HepG2 (cell line): Measurements from ENCODE around the gene PRRT2. TPM values are rescaled to one million over a fixed set of nuclear protein-coding genes. Genes with fewer than 3 reads are reported as not detected.

Experiments
- ARHGAP35 ChIP-seq: sonication (generic); formaldehyde crosslinking; IDR thresholded peaks from 2 replicates; pipeline ENCODE4 v1.9.0; 2022; ENCODE audit warnings: mild to moderate bottlenecking, inconsistent platforms, moderate library complexity, missing genetic modification reagents, borderline replicate concordance
- ZNF326 ChIP-seq: sonication (generic); formaldehyde crosslinking; IDR thresholded peaks from 2 replicates; pipeline ENCODE4 v1.4.0; 2020; ENCODE audit warnings: missing genetic modification reagents, borderline replicate concordance
- ZNF441 ChIP-seq: sonication (generic); formaldehyde crosslinking; IDR thresholded peaks from 2 replicates; pipeline ENCODE4 v1.7.0; 2021; ENCODE audit warnings: missing genetic modification reagents, borderline replicate concordance
- ZNF484 ChIP-seq: sonication (generic); formaldehyde crosslinking; IDR thresholded peaks from 2 replicates; pipeline ENCODE4 v1.5.1; 2020; ENCODE audit warnings: mild to moderate bottlenecking, low read depth, missing genetic modification reagents, borderline replicate concordance
- ZNF850 ChIP-seq: sonication (generic); formaldehyde crosslinking; conservative IDR thresholded peaks from 2 replicates; pipeline ENCODE4 v1.9.0; 2021; ENCODE audit warnings: mild to moderate bottlenecking, missing genetic modification reagents
- polyA plus RNA-seq, 8 experiments: library from polyadenylated mRNA; depleted of rRNA in 3 of 8; stranded (reverse) in 7 of 8; unstranded in 1 of 8; fragments of >200 nt; fragmentation: Illumina TruSeq in 4 of 8; extraction: Trizol in 4 of 8; gene quantifications; 2 replicates each; pipeline versions ENCODE4 v1.2.1 to v1.2.3, GENCODE V29; 2011 to 2016; ENCODE audit warnings: low read depth in 4 of 8, missing spikeins in 1 of 8, mixed read lengths in 1 of 8; ENCODE audit not compliant: insufficient read depth in 1 of 8
- total RNA-seq, 5 experiments: library from RNA; depleted of rRNA; stranded (reverse); fragments of >200 nt; fragmentation: Illumina TruSeq; extraction: Trizol; gene quantifications; 2 replicates each; pipeline ENCODE4 v1.2.3, GENCODE V29; 2016; ENCODE audit warnings: low read depth in 1 of 5
- TF ChIP-seq, protein P1 (sequence below): sonication (generic); formaldehyde crosslinking; IDR thresholded peaks from 2 replicates; pipeline ENCODE4 v1.4.0; 2020; ENCODE audit warnings: mild to moderate bottlenecking, missing genetic modification reagents, borderline replicate concordance
- TF ChIP-seq, protein P2 (sequence below): IDR thresholded peaks from 2 replicates; pipeline ENCODE4 v1.6.1; 2016; ENCODE audit warnings: mild to moderate bottlenecking
- TF ChIP-seq, protein P3 (sequence below): sonication (generic); formaldehyde crosslinking; IDR thresholded peaks from 2 replicates; pipeline ENCODE4 v1.4.0; 2020; ENCODE audit warnings: mild to moderate bottlenecking, missing genetic modification reagents
- TF ChIP-seq, protein P4 (sequence below): sonication (generic); formaldehyde crosslinking; IDR thresholded peaks from 2 replicates; pipeline ENCODE4 v1.5.1; 2020; ENCODE audit warnings: mild to moderate bottlenecking, missing genetic modification reagents, moderate library complexity

Gene PRRT2
- total and polyA plus RNA-seq, 2 of the 13 experiments (the other 11 are each of a cell fraction or from before 2014, with no cell fraction given), result 0.51 to 1.1 TPM

DNA sequence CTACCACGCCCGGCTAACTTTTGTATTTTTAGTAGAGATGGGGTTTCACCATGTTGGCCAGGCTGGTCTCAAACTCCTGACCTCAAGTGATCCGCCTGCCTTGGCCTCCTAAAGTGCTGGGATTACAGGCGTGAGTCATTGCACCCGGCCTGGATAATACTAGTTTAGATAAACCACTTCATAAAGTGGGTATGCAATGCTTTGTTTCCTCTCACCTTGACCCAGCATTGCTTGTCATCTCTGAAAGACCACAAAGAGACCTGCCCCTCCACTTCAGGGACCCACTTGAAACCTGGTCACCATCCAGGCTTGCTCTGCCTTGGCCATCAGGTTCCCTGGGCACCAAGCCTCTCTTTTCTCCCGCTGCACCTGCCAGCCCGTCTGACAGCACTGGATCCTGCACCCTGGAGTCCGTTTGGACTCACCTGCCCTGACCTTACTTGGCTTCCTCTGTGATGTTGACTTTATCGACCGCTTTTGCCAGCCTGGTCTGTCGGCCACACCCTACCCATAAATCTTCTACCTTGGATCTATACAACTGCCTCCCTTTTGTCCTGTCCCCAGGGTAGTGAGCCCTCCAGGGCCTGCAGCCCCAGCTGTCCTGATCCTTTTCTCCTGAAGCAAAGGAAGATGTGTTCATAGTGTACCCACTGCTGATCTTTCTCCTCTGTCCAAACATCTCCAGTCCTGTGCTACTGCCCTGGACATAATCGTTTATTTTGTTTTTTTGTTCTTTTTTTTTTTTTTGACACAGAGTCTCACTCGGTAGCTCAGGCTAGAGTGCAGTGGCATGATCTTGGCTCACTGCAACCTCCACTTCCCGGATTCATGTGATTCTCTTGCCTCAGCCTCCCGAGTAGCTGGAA, 46.6 kb upstream of the PRRT2 start (continued):
- TF ChIP-seq, protein P1, sequence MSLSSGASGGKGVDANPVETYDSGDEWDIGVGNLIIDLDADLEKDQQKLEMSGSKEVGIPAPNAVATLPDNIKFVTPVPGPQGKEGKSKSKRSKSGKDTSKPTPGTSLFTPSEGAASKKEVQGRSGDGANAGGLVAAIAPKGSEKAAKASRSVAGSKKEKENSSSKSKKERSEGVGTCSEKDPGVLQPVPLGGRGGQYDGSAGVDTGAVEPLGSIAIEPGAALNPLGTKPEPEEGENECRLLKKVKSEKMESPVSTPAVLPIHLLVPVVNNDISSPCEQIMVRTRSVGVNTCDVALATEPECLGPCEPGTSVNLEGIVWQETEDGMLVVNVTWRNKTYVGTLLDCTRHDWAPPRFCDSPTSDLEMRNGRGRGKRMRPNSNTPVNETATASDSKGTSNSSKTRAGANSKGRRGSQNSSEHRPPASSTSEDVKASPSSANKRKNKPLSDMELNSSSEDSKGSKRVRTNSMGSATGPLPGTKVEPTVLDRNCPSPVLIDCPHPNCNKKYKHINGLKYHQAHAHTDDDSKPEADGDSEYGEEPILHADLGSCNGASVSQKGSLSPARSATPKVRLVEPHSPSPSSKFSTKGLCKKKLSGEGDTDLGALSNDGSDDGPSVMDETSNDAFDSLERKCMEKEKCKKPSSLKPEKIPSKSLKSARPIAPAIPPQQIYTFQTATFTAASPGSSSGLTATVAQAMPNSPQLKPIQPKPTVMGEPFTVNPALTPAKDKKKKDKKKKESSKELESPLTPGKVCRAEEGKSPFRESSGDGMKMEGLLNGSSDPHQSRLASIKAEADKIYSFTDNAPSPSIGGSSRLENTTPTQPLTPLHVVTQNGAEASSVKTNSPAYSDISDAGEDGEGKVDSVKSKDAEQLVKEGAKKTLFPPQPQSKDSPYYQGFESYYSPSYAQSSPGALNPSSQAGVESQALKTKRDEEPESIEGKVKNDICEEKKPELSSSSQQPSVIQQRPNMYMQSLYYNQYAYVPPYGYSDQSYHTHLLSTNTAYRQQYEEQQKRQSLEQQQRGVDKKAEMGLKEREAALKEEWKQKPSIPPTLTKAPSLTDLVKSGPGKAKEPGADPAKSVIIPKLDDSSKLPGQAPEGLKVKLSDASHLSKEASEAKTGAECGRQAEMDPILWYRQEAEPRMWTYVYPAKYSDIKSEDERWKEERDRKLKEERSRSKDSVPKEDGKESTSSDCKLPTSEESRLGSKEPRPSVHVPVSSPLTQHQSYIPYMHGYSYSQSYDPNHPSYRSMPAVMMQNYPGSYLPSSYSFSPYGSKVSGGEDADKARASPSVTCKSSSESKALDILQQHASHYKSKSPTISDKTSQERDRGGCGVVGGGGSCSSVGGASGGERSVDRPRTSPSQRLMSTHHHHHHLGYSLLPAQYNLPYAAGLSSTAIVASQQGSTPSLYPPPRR (CRISPR knock-in tag), result peak; percentile 93
- TF ChIP-seq ZNF441 (peak; percentile 95), ZNF484 (CRISPR knock-in tag) (no peak), ZNF850 (no peak), ZNF326 (CRISPR knock-in tag) (no peak), ARHGAP35 (CRISPR knock-in tag) (peak; percentile 71; the same call in 1 of the 2 replicates)
- TF ChIP-seq, protein P2, sequence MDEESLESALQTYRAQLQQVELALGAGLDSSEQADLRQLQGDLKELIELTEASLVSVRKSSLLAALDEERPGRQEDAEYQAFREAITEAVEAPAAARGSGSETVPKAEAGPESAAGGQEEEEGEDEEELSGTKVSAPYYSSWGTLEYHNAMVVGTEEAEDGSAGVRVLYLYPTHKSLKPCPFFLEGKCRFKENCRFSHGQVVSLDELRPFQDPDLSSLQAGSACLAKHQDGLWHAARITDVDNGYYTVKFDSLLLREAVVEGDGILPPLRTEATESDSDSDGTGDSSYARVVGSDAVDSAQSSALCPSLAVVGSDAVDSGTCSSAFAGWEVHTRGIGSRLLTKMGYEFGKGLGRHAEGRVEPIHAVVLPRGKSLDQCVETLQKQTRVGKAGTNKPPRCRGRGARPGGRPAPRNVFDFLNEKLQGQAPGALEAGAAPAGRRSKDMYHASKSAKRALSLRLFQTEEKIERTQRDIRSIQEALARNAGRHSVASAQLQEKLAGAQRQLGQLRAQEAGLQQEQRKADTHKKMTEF (CRISPR knock-in tag), result peak; percentile 95
- TF ChIP-seq, protein P3, sequence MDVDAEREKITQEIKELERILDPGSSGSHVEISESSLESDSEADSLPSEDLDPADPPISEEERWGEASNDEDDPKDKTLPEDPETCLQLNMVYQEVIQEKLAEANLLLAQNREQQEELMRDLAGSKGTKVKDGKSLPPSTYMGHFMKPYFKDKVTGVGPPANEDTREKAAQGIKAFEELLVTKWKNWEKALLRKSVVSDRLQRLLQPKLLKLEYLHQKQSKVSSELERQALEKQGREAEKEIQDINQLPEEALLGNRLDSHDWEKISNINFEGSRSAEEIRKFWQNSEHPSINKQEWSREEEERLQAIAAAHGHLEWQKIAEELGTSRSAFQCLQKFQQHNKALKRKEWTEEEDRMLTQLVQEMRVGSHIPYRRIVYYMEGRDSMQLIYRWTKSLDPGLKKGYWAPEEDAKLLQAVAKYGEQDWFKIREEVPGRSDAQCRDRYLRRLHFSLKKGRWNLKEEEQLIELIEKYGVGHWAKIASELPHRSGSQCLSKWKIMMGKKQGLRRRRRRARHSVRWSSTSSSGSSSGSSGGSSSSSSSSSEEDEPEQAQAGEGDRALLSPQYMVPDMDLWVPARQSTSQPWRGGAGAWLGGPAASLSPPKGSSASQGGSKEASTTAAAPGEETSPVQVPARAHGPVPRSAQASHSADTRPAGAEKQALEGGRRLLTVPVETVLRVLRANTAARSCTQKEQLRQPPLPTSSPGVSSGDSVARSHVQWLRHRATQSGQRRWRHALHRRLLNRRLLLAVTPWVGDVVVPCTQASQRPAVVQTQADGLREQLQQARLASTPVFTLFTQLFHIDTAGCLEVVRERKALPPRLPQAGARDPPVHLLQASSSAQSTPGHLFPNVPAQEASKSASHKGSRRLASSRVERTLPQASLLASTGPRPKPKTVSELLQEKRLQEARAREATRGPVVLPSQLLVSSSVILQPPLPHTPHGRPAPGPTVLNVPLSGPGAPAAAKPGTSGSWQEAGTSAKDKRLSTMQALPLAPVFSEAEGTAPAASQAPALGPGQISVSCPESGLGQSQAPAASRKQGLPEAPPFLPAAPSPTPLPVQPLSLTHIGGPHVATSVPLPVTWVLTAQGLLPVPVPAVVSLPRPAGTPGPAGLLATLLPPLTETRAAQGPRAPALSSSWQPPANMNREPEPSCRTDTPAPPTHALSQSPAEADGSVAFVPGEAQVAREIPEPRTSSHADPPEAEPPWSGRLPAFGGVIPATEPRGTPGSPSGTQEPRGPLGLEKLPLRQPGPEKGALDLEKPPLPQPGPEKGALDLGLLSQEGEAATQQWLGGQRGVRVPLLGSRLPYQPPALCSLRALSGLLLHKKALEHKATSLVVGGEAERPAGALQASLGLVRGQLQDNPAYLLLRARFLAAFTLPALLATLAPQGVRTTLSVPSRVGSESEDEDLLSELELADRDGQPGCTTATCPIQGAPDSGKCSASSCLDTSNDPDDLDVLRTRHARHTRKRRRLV (CRISPR knock-in tag), result peak; percentile 80
- TF ChIP-seq, protein P4, sequence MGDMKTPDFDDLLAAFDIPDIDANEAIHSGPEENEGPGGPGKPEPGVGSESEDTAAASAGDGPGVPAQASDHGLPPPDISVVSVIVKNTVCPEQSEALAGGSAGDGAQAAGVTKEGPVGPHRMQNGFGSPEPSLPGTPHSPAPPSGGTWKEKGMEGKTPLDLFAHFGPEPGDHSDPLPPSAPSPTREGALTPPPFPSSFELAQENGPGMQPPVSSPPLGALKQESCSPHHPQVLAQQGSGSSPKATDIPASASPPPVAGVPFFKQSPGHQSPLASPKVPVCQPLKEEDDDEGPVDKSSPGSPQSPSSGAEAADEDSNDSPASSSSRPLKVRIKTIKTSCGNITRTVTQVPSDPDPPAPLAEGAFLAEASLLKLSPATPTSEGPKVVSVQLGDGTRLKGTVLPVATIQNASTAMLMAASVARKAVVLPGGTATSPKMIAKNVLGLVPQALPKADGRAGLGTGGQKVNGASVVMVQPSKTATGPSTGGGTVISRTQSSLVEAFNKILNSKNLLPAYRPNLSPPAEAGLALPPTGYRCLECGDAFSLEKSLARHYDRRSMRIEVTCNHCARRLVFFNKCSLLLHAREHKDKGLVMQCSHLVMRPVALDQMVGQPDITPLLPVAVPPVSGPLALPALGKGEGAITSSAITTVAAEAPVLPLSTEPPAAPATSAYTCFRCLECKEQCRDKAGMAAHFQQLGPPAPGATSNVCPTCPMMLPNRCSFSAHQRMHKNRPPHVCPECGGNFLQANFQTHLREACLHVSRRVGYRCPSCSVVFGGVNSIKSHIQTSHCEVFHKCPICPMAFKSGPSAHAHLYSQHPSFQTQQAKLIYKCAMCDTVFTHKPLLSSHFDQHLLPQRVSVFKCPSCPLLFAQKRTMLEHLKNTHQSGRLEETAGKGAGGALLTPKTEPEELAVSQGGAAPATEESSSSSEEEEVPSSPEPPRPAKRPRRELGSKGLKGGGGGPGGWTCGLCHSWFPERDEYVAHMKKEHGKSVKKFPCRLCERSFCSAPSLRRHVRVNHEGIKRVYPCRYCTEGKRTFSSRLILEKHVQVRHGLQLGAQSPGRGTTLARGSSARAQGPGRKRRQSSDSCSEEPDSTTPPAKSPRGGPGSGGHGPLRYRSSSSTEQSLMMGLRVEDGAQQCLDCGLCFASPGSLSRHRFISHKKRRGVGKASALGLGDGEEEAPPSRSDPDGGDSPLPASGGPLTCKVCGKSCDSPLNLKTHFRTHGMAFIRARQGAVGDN (CRISPR knock-in tag), result peak; percentile 91
